SH-SY5Y (cell line): Measurements from ENCODE around the gene CDC7.

ENCODE experiments used
- GATA2 ChIP-seq: IDR thresholded peaks from 2 replicates; pipeline ENCODE4 v1.6.1; 2011; ENCODE audit warnings: mild to moderate bottlenecking, low read depth, low read length
- GATA3 ChIP-seq: IDR thresholded peaks from 2 replicates; pipeline ENCODE4 v1.6.1; 2011; ENCODE audit warnings: low read depth, mild to moderate bottlenecking, low read length, moderate library complexity

DNA sequence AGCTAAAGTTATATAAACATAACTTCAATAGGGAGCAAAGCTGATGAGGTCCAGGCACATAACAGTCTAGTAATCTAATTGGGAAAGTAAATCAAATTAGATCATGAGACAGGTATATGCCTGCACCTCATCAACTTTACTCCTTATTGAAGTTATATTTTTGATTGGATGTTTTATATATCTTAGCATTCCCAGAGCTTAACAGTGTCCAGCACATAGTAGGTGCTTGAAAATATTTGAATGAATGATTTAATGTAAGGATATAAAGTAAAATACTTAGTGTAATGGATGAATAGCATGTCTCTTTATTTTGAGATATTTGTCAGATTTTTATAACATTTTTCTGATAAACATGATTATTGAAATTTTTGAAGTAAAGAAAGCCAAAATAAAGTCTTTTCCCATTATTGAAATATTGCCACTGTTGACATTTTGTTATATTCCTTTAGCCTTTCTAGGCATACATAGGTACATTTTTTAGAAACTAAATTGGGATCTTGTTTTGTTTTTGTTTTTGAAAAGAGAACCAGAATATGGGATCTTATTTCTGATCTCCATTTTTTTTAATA lies 2.8 kb downstream of the CDC7 start:
- TF ChIP-seq GATA2 (no peak), GATA3 (no peak)
